MCF 10A (cell line): ENCODE measurements around the gene CHRNA4. TPM values are rescaled to one million over a fixed set of nuclear protein-coding genes. Genes with fewer than 3 reads are reported as not detected.

Source experiments
- BruUV-seq: library from RNA; stranded (reverse); fragments of 400-500 nt; replicated peaks from 2 replicates; lab custom pipeline; 2021; lab: Mats Ljungman, UMichigan
- CTCF ChIA-PET: fragments of 300-600 bp; sonication (Branson Sonifier 250); formaldehyde crosslinking; extraction: SDS; loops from one replicate; lab custom pipeline; 2021; ENCODE audit warnings: antibody characterized with exemption, inconsistent platforms; lab: Yijun Ruan, JAX
- POLR2A ChIA-PET: fragments of 300-600, 350-650 bp; sonication (Branson Sonifier 250); formaldehyde crosslinking; extraction: SDS; loops from one replicate; lab custom pipeline; 2020; ENCODE audit warnings: antibody characterized with exemption, inconsistent platforms; lab: Yijun Ruan, JAX
- DNase-seq: peaks from one replicate; pipeline ENCODE4 v3.0.0-alpha.2; 2018; ENCODE audit not compliant: unreplicated experiment
- H3K27ac Mint-ChIP-seq: one replicate; pipeline ENCODE4 v1.8.0; 2022; ENCODE audit warnings: mild to moderate bottlenecking, low read depth, mixed read lengths; ENCODE audit not compliant: unreplicated experiment
- H3K27me3 Mint-ChIP-seq: one replicate; pipeline ENCODE4 v1.8.0; 2022; ENCODE audit warnings: mixed read lengths; ENCODE audit not compliant: insufficient read depth, unreplicated experiment
- H3K36me3 Mint-ChIP-seq: one replicate; pipeline ENCODE4 v1.8.0; 2022; ENCODE audit warnings: mild to moderate bottlenecking, moderate library complexity, mixed read lengths; ENCODE audit not compliant: insufficient read depth, unreplicated experiment
- H3K4me1 Mint-ChIP-seq: one replicate; pipeline ENCODE4 v1.8.0; 2022; ENCODE audit warnings: mixed read lengths; ENCODE audit not compliant: insufficient read depth, unreplicated experiment
- H3K4me3 Mint-ChIP-seq: one replicate; pipeline ENCODE4 v1.8.0; 2022; ENCODE audit warnings: mild to moderate bottlenecking, moderate library complexity, mixed read lengths; ENCODE audit not compliant: unreplicated experiment
- H3K9me3 Mint-ChIP-seq: one replicate; pipeline ENCODE4 v1.8.0; 2022; ENCODE audit warnings: mixed read lengths; ENCODE audit not compliant: unreplicated experiment
- CTCF ChIP-seq: fragments of 200-600 bp; IDR thresholded peaks from one replicate; pipeline ENCODE4 v1.8.0; 2022; ENCODE audit warnings: antibody characterized with exemption, mild to moderate bottlenecking; ENCODE audit not compliant: unreplicated experiment
- intact Hi-C: fragments of 100-400 bp; cut with micrococcal nuclease; formaldehyde crosslinking; loops from 2 replicates; pipeline ENCODE4 v1.14.1; 2022
- total RNA-seq: library from RNA; stranded (reverse); gene quantifications from 2 replicates; pipeline ENCODE4 v1.2.3, GENCODE V29; 2022

The CHRNA4 gene
- total RNA-seq, 1 experiment from 2014 or later, result not detected

GRCh38 chr20:63379296-63379695 lies 18.1 kb upstream of the CHRNA4 start:
- no peak overlapping the region for H3K27ac Mint-ChIP-seq
- CTCF ChIA-PET, result interaction anchor here (0.6 to 7.4 kb wide), 7 partner anchors 9 to 155 kb away, joined by 3 to 87 read pairs (median 3); no protein-coding TSS in a partner anchor
- BruUV-seq, result no TSS peak

GRCh38 chr20:63378626-63379025 lies 17.5 kb upstream of the CHRNA4 start:
- no peak for TF ChIP-seq CTCF
- DNase-seq, result no peak
- Mint-ChIP-seq H3K9me3 (no peaks in the 10 kb centered on the region), H3K27me3 (peaks cover 48% of the 10 kb centered on the region), H3K4me3 (no peak overlapping the region), H3K4me1 (no peaks in the 10 kb centered on the region), H3K27ac (no peak overlapping the region), H3K36me3 (no peaks in the 10 kb centered on the region)
- no TSS peak for BruUV-seq
- POLR2A ChIA-PET, result no interaction called here
- intact Hi-C loops, result no loop called here
- CTCF ChIA-PET, result interaction anchor here (0.6 to 7.4 kb wide), 6 partner anchors 8 to 154 kb away, joined by 3 to 87 read pairs (median 3); no protein-coding TSS in a partner anchor

More at GRCh38 chr20:63379296-63379695, 18.1 kb upstream of the CHRNA4 start:
- no peak for DNase-seq
- Mint-ChIP-seq H3K4me3 (no peak overlapping the region), H3K36me3 (no peaks in the 10 kb centered on the region), H3K9me3 (no peaks in the 10 kb centered on the region), H3K4me1 (no peaks in the 10 kb centered on the region), H3K27me3 (peaks cover 41% of the 10 kb centered on the region)
- POLR2A ChIA-PET, result no interaction called here
- TF ChIP-seq CTCF, result no peak
- intact Hi-C loops, result no loop called here

- intact Hi-C loops, result no loop called here
- H3K36me3 Mint-ChIP-seq, result no peaks in the 10 kb centered on the region
- ChIA-PET POLR2A (no interaction called here), CTCF (interaction anchor here (2.5 to 7.4 kb wide), 2 partner anchors 68 to 154 kb away, joined by 24 to 85 read pairs; no protein-coding TSS in a partner anchor)
- TF ChIP-seq CTCF, result no peak
- no peaks in the 10 kb centered on the region for H3K4me1 Mint-ChIP-seq
- DNase-seq, result no peak
- no peaks in the 10 kb centered on the region for H3K9me3 Mint-ChIP-seq
- no peak overlapping the region for H3K27ac Mint-ChIP-seq
- H3K4me3 Mint-ChIP-seq, result no peak overlapping the region
- no TSS peak for BruUV-seq
- peaks cover 55% of the 10 kb centered on the region for H3K27me3 Mint-ChIP-seq
Measured at GRCh38 chr20:63377951-63378381, 16.8 kb upstream of the CHRNA4 start.

- no peak overlapping the region for H3K4me3 Mint-ChIP-seq
- no TSS peak for BruUV-seq
- no peaks in the 10 kb centered on the region for H3K9me3 Mint-ChIP-seq
- H3K27me3 Mint-ChIP-seq, result peaks cover 60% of the 10 kb centered on the region
- intact Hi-C loops, result no loop called here
- TF ChIP-seq CTCF, result no peak
- no peaks in the 10 kb centered on the region for H3K36me3 Mint-ChIP-seq
- no peaks in the 10 kb centered on the region for H3K4me1 Mint-ChIP-seq
- ChIA-PET POLR2A (interaction anchor here (0.6 kb wide), 1 partner anchor 162 kb away, joined by 3 read pairs; no protein-coding TSS in a partner anchor), CTCF (interaction anchor here (0.6 to 7.4 kb wide), 4 partner anchors 10 to 154 kb away, joined by 3 to 85 read pairs (median 14); no protein-coding TSS in a partner anchor)
- H3K27ac Mint-ChIP-seq, result no peak overlapping the region
- no peak for DNase-seq
Measured at GRCh38 chr20:63377256-63377941, 16.2 kb upstream of the CHRNA4 start.
